Skeletal muscle satellite cell (primary cell): ENCODE measurements around the gene GTF3C1.
"Not testable (repeated sequence)": the region's sequence is repeated elsewhere in the genome, so short reads cannot be mapped to it uniquely, and the experiment has no call there.

ENCODE experiments used
- H3K27me3 ChIP-seq: 2 replicates; pipeline ENCODE4 v1.7.0; 2013; ENCODE audit warnings: low read length; ENCODE audit not compliant: control insufficient read depth, insufficient read depth
- H3K36me3 ChIP-seq: 2 replicates; pipeline ENCODE4 v1.7.0; 2013; ENCODE audit warnings: mild to moderate bottlenecking, control low read depth, low read length; ENCODE audit not compliant: insufficient read depth
- H3K4me1 ChIP-seq: 2 replicates; pipeline ENCODE4 v1.7.0; 2013; ENCODE audit warnings: low read length; ENCODE audit not compliant: control insufficient read depth, insufficient read depth
- H3K4me2 ChIP-seq: 2 replicates; pipeline ENCODE4 v1.7.0; 2013; ENCODE audit warnings: mild to moderate bottlenecking, low read length
- H3K4me3 ChIP-seq: 2 replicates; pipeline ENCODE4 v1.7.0; 2013; ENCODE audit warnings: low read length
- H3K9ac ChIP-seq: 2 replicates; pipeline ENCODE4 v1.7.0; 2013; ENCODE audit warnings: mild to moderate bottlenecking, low read depth, low read length, moderate library complexity
- H3K9me3 ChIP-seq: replicated peaks from 2 replicates; pipeline ENCODE4 v1.7.0; 2013; ENCODE audit warnings: mild to moderate bottlenecking, control low read depth, low read length

The GTF3C1 gene

GRCh38 chr16:27460663-27461482 lies 88.8 kb downstream of the GTF3C1 start:
- Histone ChIP-seq H3K4me3 (no peak overlapping the region), H3K36me3 (peaks cover 50% of the 10 kb centered on the region), H3K27me3 (no peaks in the 10 kb centered on the region), H3K4me1 (peaks cover 31% of the 10 kb centered on the region), H3K9me3 (no peaks in the 10 kb centered on the region), H3K4me2 (no peak overlapping the region), H3K9ac (no peak overlapping the region)

GRCh38 chr16:27460213-27460612 lies 89.5 kb downstream of the GTF3C1 start:
- Histone ChIP-seq H3K27me3 (no peaks in the 10 kb centered on the region), H3K36me3 (peaks cover 47% of the 10 kb centered on the region), H3K4me2 (no peak overlapping the region), H3K4me1 (peaks cover 28% of the 10 kb centered on the region), H3K4me3 (no peak overlapping the region), H3K9me3 (no peaks in the 10 kb centered on the region), H3K9ac (no peak overlapping the region)

GRCh38 chr16:27458987-27459688 lies 90.6 kb downstream of the GTF3C1 start:
- no peak overlapping the region for H3K4me2 ChIP-seq
- H3K36me3 ChIP-seq = peaks cover 41% of the 10 kb centered on the region
- no peaks in the 10 kb centered on the region for H3K27me3 ChIP-seq
- peaks cover 26% of the 10 kb centered on the region for H3K4me1 ChIP-seq
- H3K9ac ChIP-seq = no peak overlapping the region
- no peaks in the 10 kb centered on the region for H3K9me3 ChIP-seq
- H3K4me3 ChIP-seq = no peak overlapping the region

GRCh38 chr16:27458258-27458657 lies 91.5 kb downstream of the GTF3C1 start:
- Histone ChIP-seq H3K9ac (no peak overlapping the region), H3K4me1 (peaks cover 26% of the 10 kb centered on the region), H3K4me2 (no peak overlapping the region), H3K36me3 (peaks cover 38% of the 10 kb centered on the region), H3K4me3 (no peak overlapping the region), H3K9me3 (no peaks in the 10 kb centered on the region), H3K27me3 (no peaks in the 10 kb centered on the region)

GRCh38 chr16:27457605-27457900 lies 92.2 kb downstream of the GTF3C1 start:
- not testable (repeated sequence) for H3K9ac ChIP-seq, H3K9me3 ChIP-seq, H3K4me2 ChIP-seq, H3K4me3 ChIP-seq, H3K27me3 ChIP-seq
- H3K36me3 ChIP-seq = peaks cover 33% of the 10 kb centered on the region
- H3K4me1 ChIP-seq = peaks cover 26% of the 10 kb centered on the region

- Histone ChIP-seq H3K9me3 (no peaks in the 10 kb centered on the region), H3K9ac (no peak overlapping the region), H3K4me3 (no peak overlapping the region), H3K4me1 (peaks cover 9% of the 10 kb centered on the region), H3K27me3 (no peaks in the 10 kb centered on the region), H3K4me2 (no peak overlapping the region), H3K36me3 (peaks cover 16% of the 10 kb centered on the region)
Observed at GRCh38 chr16:27455700-27456099, 94.0 kb downstream of the GTF3C1 start.

GRCh38 chr16:27453494-27453825 lies 96.3 kb downstream of the GTF3C1 start:
- Histone ChIP-seq H3K4me3 (no peak overlapping the region), H3K4me1 (peaks cover 4% of the 10 kb centered on the region), H3K9ac (no peak overlapping the region), H3K27me3 (no peaks in the 10 kb centered on the region), H3K9me3 (no peaks in the 10 kb centered on the region), H3K4me2 (no peak overlapping the region), H3K36me3 (peaks cover 6% of the 10 kb centered on the region)

- peaks cover 4% of the 10 kb centered on the region for H3K4me1 ChIP-seq
- no peak overlapping the region for H3K9ac ChIP-seq
- H3K27me3 ChIP-seq = no peaks in the 10 kb centered on the region
- H3K9me3 ChIP-seq = no peaks in the 10 kb centered on the region
- peaks cover 8% of the 10 kb centered on the region for H3K36me3 ChIP-seq
- H3K4me3 ChIP-seq = no peak overlapping the region
- H3K4me2 ChIP-seq = no peak overlapping the region
Observed at GRCh38 chr16:27452569-27453493, 96.9 kb downstream of the GTF3C1 start.

- Histone ChIP-seq H3K9ac (no peak overlapping the region), H3K4me3 (no peak overlapping the region), H3K4me1 (no peaks in the 10 kb centered on the region)
Observed at GRCh38 chr16:27450196-27450549, 99.5 kb downstream of the GTF3C1 start.

GRCh38 chr16:27449434-27450195 lies 100.1 kb downstream of the GTF3C1 start:
- H3K36me3 ChIP-seq = peaks cover 34% of the 10 kb centered on the region
- H3K4me1 ChIP-seq = no peaks in the 10 kb centered on the region
- H3K4me2 ChIP-seq = no peak overlapping the region
- H3K9me3 ChIP-seq = peaks cover 4% of the 10 kb centered on the region
- no peaks in the 10 kb centered on the region for H3K27me3 ChIP-seq
- no peak overlapping the region for H3K4me3 ChIP-seq
- H3K9ac ChIP-seq = no peak overlapping the region

More at GRCh38 chr16:27450196-27450549, 99.5 kb downstream of the GTF3C1 start:
- Histone ChIP-seq H3K4me2 (no peak overlapping the region), H3K36me3 (peaks cover 28% of the 10 kb centered on the region), H3K27me3 (no peaks in the 10 kb centered on the region), H3K9me3 (no peaks in the 10 kb centered on the region)
